ENCODE results near the gene HLA-DMA. TPM values are rescaled to one million over a fixed set of nuclear protein-coding genes. Genes with fewer than 3 reads are reported as not detected.

HLA-DMA gene
- total and polyA plus RNA-seq, 4 donors = 6.2 to 15.1 (median 8.9) TPM

GRCh38 chr6:32973144-32974015, 20.5 kb upstream of the HLA-DMA start:
- peak; percentile 63 for DNase-seq (ENCODE audit: low spot score)
- under 1% methylated on average over 23 of the region's 23 CpGs for WGBS

More at GRCh38 chr6:32973144-32974015, 20.5 kb upstream of the HLA-DMA start:
- Histone ChIP-seq H3K4me3 (ENCODE audit: low read depth in 1 of 3, low read length in 3 of 3) (peak overlapping the region; percentile 88 to 98 (median 95)), H3K27ac (ENCODE audit: low read depth in 1 of 2, low read length in 2 of 2) (peak overlapping the region; percentile 51 to 100), H3K9me3 (ENCODE audit: control insufficient read depth in 4 of 4, low read length in 3 of 4) (no peaks in the 10 kb centered on the region), H3K27me3 (ENCODE audit: control insufficient read depth in 4 of 4, insufficient read depth in 4 of 4, low read length in 3 of 4) (no peaks in the 10 kb centered on the region), H3K9ac (ENCODE audit: low read depth in 1 of 2, low read length in 2 of 2) (peak overlapping the region; percentile 84 to 91), H3K36me3 (ENCODE audit: control insufficient read depth in 4 of 4, insufficient read depth in 3 of 4, low read depth in 1 of 4, low read length in 3 of 4) (peaks cover 16 to 40% (median 34%) of the 10 kb centered on the region in 4 donors), H3K4me1 (ENCODE audit: control insufficient read depth in 4 of 4, insufficient read depth in 4 of 4, low read length in 3 of 4) (peaks cover 1 to 45% (median 40%) of the 10 kb centered on the region in 4 donors)
- no peak for TF ChIP-seq EGR1 (IDR thresholded peaks at IDR 0.05; ENCODE audit: low read depth in 2 of 2)
- TF ChIP-seq MAX (IDR thresholded peaks at IDR 0.05) = no peak
- TF ChIP-seq CTCF (IDR thresholded peaks at IDR 0.05; ENCODE audit: low read depth, low read length, missing input control) = no peak
- no peak for TF ChIP-seq REST (IDR thresholded peaks at IDR 0.05)
- TF ChIP-seq HNF4A (conservative IDR thresholded peaks at IDR 0.05) = no peak
- no peak for TF ChIP-seq RAD21 (IDR thresholded peaks at IDR 0.05)
- TF ChIP-seq, protein P1, sequence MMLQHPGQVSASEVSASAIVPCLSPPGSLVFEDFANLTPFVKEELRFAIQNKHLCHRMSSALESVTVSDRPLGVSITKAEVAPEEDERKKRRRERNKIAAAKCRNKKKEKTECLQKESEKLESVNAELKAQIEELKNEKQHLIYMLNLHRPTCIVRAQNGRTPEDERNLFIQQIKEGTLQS (IDR thresholded peaks at IDR 0.05) = no peak
- no peak for TF ChIP-seq RXRA (IDR thresholded peaks at IDR 0.05)
- TF ChIP-seq SP1 (IDR thresholded peaks at IDR 0.05) = no peak
- TF ChIP-seq HNF4G (IDR thresholded peaks at IDR 0.05) = no peak
- no peak for TF ChIP-seq GABPA (IDR thresholded peaks at IDR 0.05 in 1 of 2, conservative IDR thresholded peaks at IDR 0.05 in 1 of 2)
- no peak for TF ChIP-seq YY1 (IDR thresholded peaks at IDR 0.05)

All from liver (tissue), 9 donors.